GM12864 (cell line): Measurements from ENCODE around the gene PRR14.
"Not testable (repeated sequence)": the region's sequence is repeated elsewhere in the genome, so short reads cannot be mapped to it uniquely, and the experiment has no call there.

Source experiments
- DNase-seq: peaks from one replicate; pipeline ENCODE4 v3.0.0-alpha.2; 2011; ENCODE audit warnings: low read depth
- H3K4me3 ChIP-seq: 2 replicates; pipeline ENCODE4 v1.5.1; 2011; ENCODE audit warnings: mild to moderate bottlenecking, low read depth, low read length, control low read depth
- CTCF ChIP-seq: IDR thresholded peaks from 2 replicates; pipeline ENCODE4 v1.5.1; 2011; ENCODE audit warnings: low read depth, mild to moderate bottlenecking, moderate library complexity, low read length, control low read depth, inconsistent platforms; ENCODE audit errors: missing control alignments

Gene PRR14

GRCh38 chr16:30636599-30636998 is 14.2 kb upstream of the PRR14 start:
- no peak for DNase-seq
- no peak overlapping the region for H3K4me3 ChIP-seq
- no peak for TF ChIP-seq CTCF

GRCh38 chr16:30637139-30637538 is 13.6 kb upstream of the PRR14 start:
- H3K4me3 ChIP-seq, DNase-seq: not testable (repeated sequence)

GRCh38 chr16:30637944-30638343 is 12.8 kb upstream of the PRR14 start:
- no peak overlapping the region for H3K4me3 ChIP-seq
- peak; percentile 59 for TF ChIP-seq CTCF
- no peak for DNase-seq

GRCh38 chr16:30641378-30641982 is 9.3 kb upstream of the PRR14 start:
- DNase-seq, result no peak
- no peak overlapping the region for H3K4me3 ChIP-seq
- no peak for TF ChIP-seq CTCF

GRCh38 chr16:30644334-30644830 is 6.4 kb upstream of the PRR14 start:
- H3K4me3 ChIP-seq, result no peak overlapping the region
- TF ChIP-seq CTCF, result no peak
- no peak for DNase-seq

- TF ChIP-seq CTCF, result no peak
- no peak overlapping the region for H3K4me3 ChIP-seq
- no peak for DNase-seq
Measured at GRCh38 chr16:30645727-30646126, 5.0 kb upstream of the PRR14 start.

- TF ChIP-seq CTCF, result no peak
- no peak for DNase-seq
- H3K4me3 ChIP-seq, result no peak overlapping the region
Measured at GRCh38 chr16:30647274-30647571, 3.5 kb upstream of the PRR14 start.
